Stromal cell of bone marrow (primary cell): Measurements from ENCODE around the gene AWAT1.
"Not testable (repeated sequence)": the region's sequence is repeated elsewhere in the genome, so short reads cannot be mapped to it uniquely, and the experiment has no call there.

ENCODE experiments used
- DNase-seq: peaks from one replicate; pipeline ENCODE4 v3.0.0-alpha.2; 2012; ENCODE audit warnings: low read depth

Gene AWAT1

GRCh38 chrX:70234355-70234754 is at the start of gene AWAT1:
Gene AWAT1 (plus strand): TSS chrX:70234655. CDS start chrX:70234696, 41 bp downstream.
- no peak for DNase-seq

GRCh38 chrX:70190225-70190624 is 44.2 kb upstream of the AWAT1 start:
- no peak for DNase-seq

- DNase-seq, result no peak
Observed at GRCh38 chrX:70196961-70197720, 37.3 kb upstream of the AWAT1 start.

- DNase-seq, result no peak
Observed at GRCh38 chrX:70201732-70202131, 32.7 kb upstream of the AWAT1 start.

- peak; percentile 2 for DNase-seq
Observed at GRCh38 chrX:70208479-70208878, 26.0 kb upstream of the AWAT1 start.

- not testable (repeated sequence) for DNase-seq
Observed at GRCh38 chrX:70209570-70209969, 24.9 kb upstream of the AWAT1 start.

- peak; percentile 24 for DNase-seq
Observed at GRCh38 chrX:70219938-70220764, 14.3 kb upstream of the AWAT1 start.

- DNase-seq, result no peak
Observed at GRCh38 chrX:70226048-70226447, 8.4 kb upstream of the AWAT1 start.

- DNase-seq, result no peak
Observed at GRCh38 chrX:70226687-70227086, 7.8 kb upstream of the AWAT1 start.

- no peak for DNase-seq
Observed at GRCh38 chrX:70231666-70232065, 2.8 kb upstream of the AWAT1 start.

GRCh38 chrX:70240751-70241150 is 6.3 kb downstream of the AWAT1 start:
- DNase-seq, result no peak

- no peak for DNase-seq
Observed at GRCh38 chrX:70241501-70241900, 7.0 kb downstream of the AWAT1 start.

- not testable (repeated sequence) for DNase-seq
Observed at GRCh38 chrX:70243601-70244000, 9.1 kb downstream of the AWAT1 start.

GRCh38 chrX:70244881-70245280 is 10.4 kb downstream of the AWAT1 start:
- no peak for DNase-seq

GRCh38 chrX:70247252-70247651 is 12.8 kb downstream of the AWAT1 start:
- DNase-seq, result no peak

GRCh38 chrX:70252491-70252890 is 18.0 kb downstream of the AWAT1 start:
- DNase-seq, result no peak

GRCh38 chrX:70253377-70254062 is 19.1 kb downstream of the AWAT1 start:
- no peak for DNase-seq

- DNase-seq, result no peak
Observed at GRCh38 chrX:70254063-70254400, 19.6 kb downstream of the AWAT1 start.

- no peak for DNase-seq
Observed at GRCh38 chrX:70254909-70255308, 20.5 kb downstream of the AWAT1 start.

- peak; percentile 22 for DNase-seq
Observed at GRCh38 chrX:70255452-70255851, 21.0 kb downstream of the AWAT1 start.

GRCh38 chrX:70257423-70258288 is 23.2 kb downstream of the AWAT1 start:
- DNase-seq, result no peak

GRCh38 chrX:70260104-70260503 is 25.6 kb downstream of the AWAT1 start, which contains the start of gene P2RY4:
Gene P2RY4 (minus strand): TSS chrX:70260204. CDS start chrX:70259624, 580 bp downstream.
- no peak for DNase-seq
